ENCODE data around the gene TRMO. TPM values are rescaled to one million over a fixed set of nuclear protein-coding genes. Genes with fewer than 3 reads are reported as not detected.

TRMO gene
- total RNA-seq, 4 donors from 2014 or later: 16.7 to 30.9 (median 19.7) TPM

DNA sequence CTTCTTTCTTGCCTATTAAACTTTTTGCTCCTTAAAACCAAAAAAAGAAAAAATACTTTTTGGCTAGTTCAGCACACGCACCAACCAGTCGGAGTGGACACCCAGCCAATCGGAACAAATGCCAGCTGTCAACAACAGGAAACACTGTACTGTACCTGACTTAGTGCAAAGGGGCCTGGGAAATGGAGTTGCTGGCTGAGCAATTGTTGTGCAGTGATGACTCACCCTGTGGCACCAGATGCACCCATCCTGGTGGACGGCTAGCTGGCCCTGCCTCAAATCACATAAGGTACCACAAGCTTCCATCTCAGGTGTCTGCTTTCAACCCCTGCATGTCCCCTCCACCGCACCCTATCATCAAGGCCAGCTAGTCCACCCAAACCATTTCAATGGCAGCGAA, 48.4 kb downstream of the TRMO start:
- H3K4me3 ChIP-seq: no peak overlapping the region
- no peak overlapping the region for H3K27ac ChIP-seq
- no peaks in the 10 kb centered on the region for H3K9me3 ChIP-seq
- WGBS, 2 donors: 73 to 91% methylated on average over 6 of the region's 6 CpGs
- no peaks in the 10 kb centered on the region for H3K27me3 ChIP-seq
- no peak for DNase-seq (ENCODE audit: low spot score in 2 of 2)
- H3K36me3 ChIP-seq: no peaks in the 10 kb centered on the region
- TF ChIP-seq POLR2A (IDR thresholded peaks at IDR 0.05) (no peak), EP300 (IDR thresholded peaks at IDR 0.05) (no peak)
- TF ChIP-seq, protein P1, sequence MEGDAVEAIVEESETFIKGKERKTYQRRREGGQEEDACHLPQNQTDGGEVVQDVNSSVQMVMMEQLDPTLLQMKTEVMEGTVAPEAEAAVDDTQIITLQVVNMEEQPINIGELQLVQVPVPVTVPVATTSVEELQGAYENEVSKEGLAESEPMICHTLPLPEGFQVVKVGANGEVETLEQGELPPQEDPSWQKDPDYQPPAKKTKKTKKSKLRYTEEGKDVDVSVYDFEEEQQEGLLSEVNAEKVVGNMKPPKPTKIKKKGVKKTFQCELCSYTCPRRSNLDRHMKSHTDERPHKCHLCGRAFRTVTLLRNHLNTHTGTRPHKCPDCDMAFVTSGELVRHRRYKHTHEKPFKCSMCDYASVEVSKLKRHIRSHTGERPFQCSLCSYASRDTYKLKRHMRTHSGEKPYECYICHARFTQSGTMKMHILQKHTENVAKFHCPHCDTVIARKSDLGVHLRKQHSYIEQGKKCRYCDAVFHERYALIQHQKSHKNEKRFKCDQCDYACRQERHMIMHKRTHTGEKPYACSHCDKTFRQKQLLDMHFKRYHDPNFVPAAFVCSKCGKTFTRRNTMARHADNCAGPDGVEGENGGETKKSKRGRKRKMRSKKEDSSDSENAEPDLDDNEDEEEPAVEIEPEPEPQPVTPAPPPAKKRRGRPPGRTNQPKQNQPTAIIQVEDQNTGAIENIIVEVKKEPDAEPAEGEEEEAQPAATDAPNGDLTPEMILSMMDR (IDR thresholded peaks at IDR 0.05): no peak
- H3K4me1 ChIP-seq: peaks cover 0 to 5% (median 0%) of the 10 kb centered on the region in 4 donors

DNA sequence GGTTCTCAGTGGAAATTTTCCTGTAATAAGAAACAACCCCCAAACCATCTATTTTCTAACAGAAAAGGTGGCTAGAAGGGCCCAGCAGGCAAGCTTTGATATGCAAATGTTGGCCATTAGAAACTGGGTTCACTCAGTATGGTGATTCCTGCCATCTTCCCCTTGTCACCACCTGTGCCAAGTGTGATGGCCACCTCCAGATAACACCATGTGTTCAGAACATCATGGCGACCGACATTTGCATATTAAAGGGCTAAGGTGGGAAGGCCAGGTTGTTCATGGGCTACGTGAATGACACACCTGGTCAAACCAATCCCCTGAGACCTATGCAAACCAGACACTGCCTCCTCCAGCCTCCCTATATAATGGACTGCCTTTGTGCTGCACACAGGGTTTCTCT, 48.9 kb downstream of the TRMO start:
- no peaks in the 10 kb centered on the region for H3K27me3 ChIP-seq
- H3K36me3 ChIP-seq: no peaks in the 10 kb centered on the region
- H3K9me3 ChIP-seq: peaks cover 0 to 1% (median 0%) of the 10 kb centered on the region in 4 donors
- no peak overlapping the region for H3K4me3 ChIP-seq
- TF ChIP-seq POLR2A (IDR thresholded peaks at IDR 0.05) (no peak), EP300 (IDR thresholded peaks at IDR 0.05) (no peak)
- TF ChIP-seq, protein P1 (IDR thresholded peaks at IDR 0.05): no peak
- H3K4me1 ChIP-seq: peaks cover 0 to 5% (median 0%) of the 10 kb centered on the region in 4 donors
- 82 to 91% methylated on average over 3 of the region's 3 CpGs for WGBS, 2 donors
- H3K27ac ChIP-seq: no peak overlapping the region
- no peak for DNase-seq (ENCODE audit: low spot score in 2 of 2)

DNA sequence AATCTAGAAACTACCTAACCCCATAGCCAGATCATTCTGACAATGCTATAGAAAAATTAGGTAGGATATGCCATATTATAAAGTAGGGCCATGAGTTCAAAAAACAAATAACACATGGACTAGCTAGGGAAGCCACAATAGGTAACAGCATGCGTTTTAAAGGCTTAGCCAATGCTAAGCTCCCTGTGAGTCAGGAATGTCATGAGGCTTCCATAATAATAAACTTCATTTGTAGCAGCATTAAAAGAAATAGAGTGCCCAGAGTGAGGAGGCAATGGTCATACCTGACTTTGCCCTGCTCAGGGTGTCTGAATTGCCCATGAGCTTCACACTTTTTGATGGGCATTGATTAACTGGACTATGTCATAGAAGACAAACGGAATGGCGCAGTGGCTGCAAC, 53.4 kb downstream of the TRMO start:
- Histone ChIP-seq H3K9me3 (peaks cover 0 to 35% (median 10%) of the 10 kb centered on the region in 4 donors), H3K4me3 (no peak overlapping the region), H3K27ac (no peak overlapping the region), H3K4me1 (no peaks in the 10 kb centered on the region), H3K36me3 (no peaks in the 10 kb centered on the region), H3K27me3 (no peaks in the 10 kb centered on the region)
- TF ChIP-seq, protein P1 (IDR thresholded peaks at IDR 0.05): no peak
- no peak for TF ChIP-seq POLR2A (IDR thresholded peaks at IDR 0.05)
- TF ChIP-seq EP300 (IDR thresholded peaks at IDR 0.05): no peak
- DNase-seq (ENCODE audit: low spot score in 2 of 2): no peak
- 77 to 78% methylated on average over 3 of the region's 3 CpGs for WGBS, 2 donors

DNA sequence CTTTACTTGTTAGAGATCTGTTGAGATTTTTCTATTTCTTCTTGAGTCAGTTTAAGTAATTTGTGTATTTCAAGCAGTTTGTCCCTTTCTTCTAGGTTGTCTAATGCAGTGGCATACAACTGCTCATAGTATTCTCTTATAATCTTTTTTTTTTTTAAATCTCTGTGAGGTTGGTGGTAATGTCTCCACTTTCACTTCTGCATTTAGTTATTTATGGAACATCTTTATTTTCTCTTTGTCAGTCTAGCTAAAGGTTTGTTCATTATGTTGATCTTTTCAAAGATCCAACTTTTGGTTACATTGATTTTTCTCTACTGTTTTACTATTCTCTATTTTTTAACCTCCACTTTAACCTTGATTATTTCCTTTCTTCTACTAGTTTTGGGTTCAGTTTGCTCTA, 55.5 kb downstream of the TRMO start:
- Histone ChIP-seq H3K27me3 (no peaks in the 10 kb centered on the region), H3K4me3 (no peak overlapping the region), H3K4me1 (no peaks in the 10 kb centered on the region), H3K9me3 (peaks cover 0 to 35% (median 10%) of the 10 kb centered on the region in 4 donors), H3K27ac (no peak overlapping the region), H3K36me3 (no peaks in the 10 kb centered on the region)
- DNase-seq (ENCODE audit: low spot score in 2 of 2): no peak
- TF ChIP-seq, protein P1 (IDR thresholded peaks at IDR 0.05): no peak
- TF ChIP-seq POLR2A (IDR thresholded peaks at IDR 0.05) (no peak), EP300 (IDR thresholded peaks at IDR 0.05) (no peak)

DNA sequence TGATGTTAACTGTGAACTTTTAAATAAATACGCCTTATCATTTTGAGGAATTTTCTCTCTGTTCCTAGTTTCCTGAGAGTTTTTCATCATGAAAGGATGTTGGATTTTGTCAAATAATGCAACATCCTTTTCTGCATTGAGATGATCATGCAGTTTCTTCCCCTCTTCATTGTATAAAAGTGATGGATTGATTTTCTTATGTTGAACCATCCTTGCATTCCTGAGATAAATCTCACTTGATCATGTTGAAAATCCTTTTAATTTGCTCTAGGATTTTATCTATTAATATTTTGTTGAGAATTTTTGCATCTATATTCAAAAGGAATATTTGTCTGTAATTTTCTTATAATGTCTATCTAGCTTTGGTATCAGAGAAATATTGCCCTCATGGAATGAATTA, 56.0 kb downstream of the TRMO start:
- no peak for TF ChIP-seq POLR2A (IDR thresholded peaks at IDR 0.05)
- TF ChIP-seq, protein P1 (IDR thresholded peaks at IDR 0.05): no peak
- TF ChIP-seq EP300 (IDR thresholded peaks at IDR 0.05): no peak
- no peak overlapping the region for H3K27ac ChIP-seq
- H3K4me1 ChIP-seq: no peaks in the 10 kb centered on the region
- H3K36me3 ChIP-seq: no peaks in the 10 kb centered on the region
- WGBS, 2 donors: 97 to 98% methylated on average over 1 of the region's 1 CpG
- no peak overlapping the region for H3K4me3 ChIP-seq
- DNase-seq (ENCODE audit: low spot score in 2 of 2): no peak
- peaks cover 0 to under 1% of the 10 kb centered on the region in 2 donors for H3K27me3 ChIP-seq
- H3K9me3 ChIP-seq: peaks cover 0 to 35% (median 10%) of the 10 kb centered on the region in 4 donors
